Neural cell (in vitro differentiated cells): ENCODE measurements around the gene SFXN2. TPM values are rescaled to one million over a fixed set of nuclear protein-coding genes. Genes with fewer than 3 reads are reported as not detected.

ENCODE experiments used
- H2AFZ ChIP-seq: fragments of 200-600, 300-800 bp; sonication (generic), shearing (Covaris generic); 2 replicates; pipeline ENCODE4 v1.6.0; 2014; ENCODE audit warnings: low read depth, mild to moderate bottlenecking, antibody characterized with exemption, low read length, moderate library complexity
- H3F3A ChIP-seq: fragments of 200-600 bp; shearing (Covaris generic); 2 replicates; pipeline ENCODE4 v1.6.1; 2016; ENCODE audit warnings: mild to moderate bottlenecking, moderate library complexity, mixed read lengths, antibody characterized with exemption, low read length; ENCODE audit not compliant: insufficient read depth, poor library complexity, severe bottlenecking
- H3K27ac ChIP-seq: fragments of 200-600, 300-800 bp; sonication (generic), shearing (Covaris generic); 2 replicates; pipeline ENCODE4 v1.5.1; 2014; ENCODE audit warnings: mild to moderate bottlenecking, low read length, moderate library complexity
- H3K27me3 ChIP-seq: fragments of 300-800, 200-600 bp; sonication (generic), shearing (Covaris generic); 2 replicates; pipeline ENCODE4 v1.6.0; 2014; ENCODE audit warnings: mild to moderate bottlenecking, low read depth, low read length, moderate library complexity; ENCODE audit not compliant: insufficient read depth
- H3K36me3 ChIP-seq: fragments of 300-800, 200-600 bp; sonication (generic), shearing (Covaris generic); 2 replicates; pipeline ENCODE4 v1.5.1; 2014; ENCODE audit warnings: mild to moderate bottlenecking, antibody characterized with exemption, low read length, moderate library complexity; ENCODE audit not compliant: insufficient read depth
- H3K4me2 ChIP-seq: fragments of 300-800, 200-600 bp; sonication (generic), shearing (Covaris generic); 2 replicates; pipeline ENCODE4 v1.6.0; 2014; ENCODE audit warnings: mild to moderate bottlenecking, low read length
- H3K4me3 ChIP-seq: fragments of 300-800, 200-600 bp; sonication (generic), shearing (Covaris generic); 2 replicates; pipeline ENCODE4 v1.5.1; 2014; ENCODE audit warnings: mild to moderate bottlenecking, low read length, moderate library complexity
- H3K79me2 ChIP-seq: fragments of 200-600 bp; shearing (Covaris generic); replicated peaks from 2 replicates; pipeline ENCODE4 v1.6.0; 2014; ENCODE audit warnings: mild to moderate bottlenecking, low read length, moderate library complexity; ENCODE audit not compliant: insufficient read depth
- H3K9ac ChIP-seq: fragments of 300-800, 200-600 bp; sonication (generic), shearing (Covaris generic); 2 replicates; pipeline ENCODE4 v1.6.1; 2016; ENCODE audit warnings: mild to moderate bottlenecking, low read length, mixed read lengths
- H3K9me2 ChIP-seq: fragments of 200-600 bp; shearing (Covaris generic); 2 replicates; pipeline ENCODE4 v1.6.1; 2016; ENCODE audit warnings: mild to moderate bottlenecking, low read length, mixed read lengths; ENCODE audit not compliant: insufficient read depth
- H3K9me3 ChIP-seq: fragments of 200-600, 300-800 bp; sonication (generic), shearing (Covaris generic); 2 replicates; pipeline ENCODE4 v1.6.1; 2016; ENCODE audit warnings: mild to moderate bottlenecking, mixed run types, low read length, moderate library complexity, mixed read lengths
- H4K20me1 ChIP-seq: fragments of 200-600 bp; shearing (Covaris generic); 2 replicates; pipeline ENCODE4 v1.6.1; 2016; ENCODE audit warnings: mild to moderate bottlenecking, mixed run types; ENCODE audit not compliant: insufficient read depth
- CTCF ChIP-seq: fragments of 450-650 bp; IDR thresholded peaks from 2 replicates; pipeline ENCODE4 v1.5.1; 2014; ENCODE audit warnings: antibody characterized with exemption, mild to moderate bottlenecking, moderate library complexity; ENCODE audit not compliant: poor library complexity, severe bottlenecking
- EP300 ChIP-seq: fragments of 450-650 bp; conservative IDR thresholded peaks from 2 replicates; pipeline ENCODE4 v1.6.1; 2014; ENCODE audit warnings: antibody characterized with exemption, mild to moderate bottlenecking, moderate library complexity; ENCODE audit not compliant: poor library complexity, severe bottlenecking
- EZH2 ChIP-seq: fragments of 200-600, 300-800 bp; shearing (Covaris generic), sonication (generic); IDR thresholded peaks from 2 replicates; pipeline ENCODE4 v1.6.1; 2014; ENCODE audit warnings: antibody characterized with exemption, low read length, borderline replicate concordance, mild to moderate bottlenecking; ENCODE audit not compliant: insufficient read depth, poor library complexity, severe bottlenecking
- MXI1 ChIP-seq: fragments of 450-650 bp; conservative IDR thresholded peaks from 2 replicates; pipeline ENCODE4 v1.6.1; 2014; ENCODE audit warnings: antibody characterized with exemption, mild to moderate bottlenecking; ENCODE audit not compliant: poor library complexity, severe bottlenecking
- POLR2AphosphoS5 ChIP-seq: IDR thresholded peaks from 2 replicates; pipeline ENCODE4 v1.6.1; 2012
- RAD21 ChIP-seq: fragments of 450-650 bp; conservative IDR thresholded peaks from 2 replicates; pipeline ENCODE4 v1.6.1; 2014; ENCODE audit warnings: antibody characterized with exemption, mild to moderate bottlenecking, moderate library complexity
- REST ChIP-seq: IDR thresholded peaks from 2 replicates; pipeline ENCODE4 v1.6.1; 2012; ENCODE audit warnings: borderline replicate concordance
- SMC3 ChIP-seq: fragments of 450-650 bp; conservative IDR thresholded peaks from 2 replicates; pipeline ENCODE4 v1.6.1; 2014; ENCODE audit warnings: antibody characterized with exemption, mild to moderate bottlenecking, moderate library complexity; ENCODE audit not compliant: poor library complexity
- TAF1 ChIP-seq: IDR thresholded peaks from 2 replicates; pipeline ENCODE4 v1.6.1; 2012; ENCODE audit warnings: low read depth
- polyA plus RNA-seq: library from polyadenylated mRNA; depleted of rRNA; stranded (reverse); fragments of >200 nt; gene quantifications from 2 replicates; pipeline ENCODE4 v1.2.3, GENCODE V29; 2014

SFXN2 gene
- polyA plus RNA-seq, 1 donor from 2014 or later = 16.0 TPM

GRCh38 chr10:102782673-102783551 is 68.5 kb downstream of the SFXN2 start:
- Histone ChIP-seq H3K9ac (no peak overlapping the region), H3K9me2 (no peaks in the 10 kb centered on the region), H3K36me3 (no peaks in the 10 kb centered on the region), H3K27me3 (no peaks in the 10 kb centered on the region), H3K9me3 (no peaks in the 10 kb centered on the region), H3K4me2 (no peak overlapping the region), H2AFZ (no peak overlapping the region), H4K20me1 (no peaks in the 10 kb centered on the region), H3K4me3 (no peak overlapping the region), H3F3A (no peaks in the 10 kb centered on the region), H3K27ac (no peak overlapping the region), H3K79me2 (peaks cover 7% of the 10 kb centered on the region)
- TF ChIP-seq SMC3 (no peak), MXI1 (no peak), CTCF (no peak), POLR2AphosphoS5 (no peak), REST (no peak), RAD21 (no peak), EZH2 (no peak)

DNA sequence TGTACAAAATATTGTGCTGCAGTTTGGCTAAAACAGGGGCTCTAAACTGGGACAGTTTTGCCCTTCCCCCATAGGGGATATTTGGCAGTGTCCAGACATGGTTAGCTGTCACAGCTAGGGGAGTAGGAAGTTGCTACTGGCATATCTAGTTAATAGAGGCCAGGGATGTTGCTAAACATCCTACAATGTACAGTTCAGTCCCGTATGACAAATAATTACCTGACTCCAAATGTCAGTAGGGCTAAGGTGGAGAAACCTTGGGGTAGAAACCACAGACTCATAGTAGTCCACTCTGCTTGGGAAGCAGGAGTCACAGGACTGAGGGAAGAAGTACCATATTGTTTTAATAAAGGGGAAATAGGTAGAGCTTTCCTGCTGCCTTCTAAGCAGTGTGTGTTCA is 69.1 kb downstream of the SFXN2 start:
- H3K4me3 ChIP-seq = no peak overlapping the region

More for the DNA sequence above, 69.1 kb downstream of the SFXN2 start:
- no peak overlapping the region for H3K9ac ChIP-seq
- no peaks in the 10 kb centered on the region for H3K36me3 ChIP-seq
- no peak overlapping the region for H3K27ac ChIP-seq
- no peaks in the 10 kb centered on the region for H4K20me1 ChIP-seq
- H3K79me2 ChIP-seq = peaks cover 7% of the 10 kb centered on the region
- TF ChIP-seq MXI1 = no peak
- TF ChIP-seq POLR2AphosphoS5 = no peak
- TF ChIP-seq EP300 = no peak
- TF ChIP-seq REST = no peak
- no peak for TF ChIP-seq SMC3
- no peak for TF ChIP-seq RAD21
- no peak for TF ChIP-seq CTCF
- no peak for TF ChIP-seq EZH2
- no peak for TF ChIP-seq TAF1
- no peaks in the 10 kb centered on the region for H3K27me3 ChIP-seq
- H3K9me3 ChIP-seq = no peaks in the 10 kb centered on the region
- no peaks in the 10 kb centered on the region for H3K9me2 ChIP-seq
- H3F3A ChIP-seq = no peaks in the 10 kb centered on the region
- H3K4me2 ChIP-seq = no peak overlapping the region
- H2AFZ ChIP-seq = no peak overlapping the region
